GM12864 (cell line): ENCODE results near the gene SAG.

ENCODE experiments used
- DNase-seq: peaks from one replicate; pipeline ENCODE4 v3.0.0-alpha.2; 2011; ENCODE audit warnings: low read depth
- H3K4me3 ChIP-seq: 2 replicates; pipeline ENCODE4 v1.5.1; 2011; ENCODE audit warnings: mild to moderate bottlenecking, low read depth, low read length, control low read depth
- CTCF ChIP-seq: IDR thresholded peaks from 2 replicates; pipeline ENCODE4 v1.5.1; 2011; ENCODE audit warnings: low read depth, mild to moderate bottlenecking, moderate library complexity, low read length, control low read depth, inconsistent platforms; ENCODE audit errors: missing control alignments

SAG gene

GRCh38 chr2:233264667-233265066 is 42.9 kb upstream of the SAG start:
- no peak for TF ChIP-seq CTCF
- H3K4me3 ChIP-seq = no peak overlapping the region
- DNase-seq = no peak

- no peak for DNase-seq
- TF ChIP-seq CTCF = no peak
- H3K4me3 ChIP-seq = no peak overlapping the region
These were observed 41.7 kb upstream of the SAG start for GRCh38 chr2:233265899-233266431.

GRCh38 chr2:233266481-233266880 is 41.1 kb upstream of the SAG start:
- H3K4me3 ChIP-seq = no peak overlapping the region
- DNase-seq = no peak
- TF ChIP-seq CTCF = no peak

GRCh38 chr2:233267516-233268245 is 39.9 kb upstream of the SAG start:
- DNase-seq = peak; percentile 81
- TF ChIP-seq CTCF = no peak
- no peak overlapping the region for H3K4me3 ChIP-seq

- H3K4me3 ChIP-seq = no peak overlapping the region
- no peak for TF ChIP-seq CTCF
- DNase-seq = no peak
These were observed 37.2 kb upstream of the SAG start for GRCh38 chr2:233270366-233270765.

- no peak for DNase-seq
- TF ChIP-seq CTCF = no peak
- no peak overlapping the region for H3K4me3 ChIP-seq
These were observed 36.7 kb upstream of the SAG start for GRCh38 chr2:233270951-233271350.

GRCh38 chr2:233271693-233272092 is 35.9 kb upstream of the SAG start:
- no peak for DNase-seq
- TF ChIP-seq CTCF = no peak
- no peak overlapping the region for H3K4me3 ChIP-seq
